Measurements from ENCODE around the gene OR10R2. TPM values are rescaled to one million over a fixed set of nuclear protein-coding genes. Genes with fewer than 3 reads are reported as not detected.
"Not testable (repeated sequence)": the region's sequence is repeated elsewhere in the genome, so short reads cannot be mapped to it uniquely, and the experiment has no call there.

OR10R2 gene
- polyA plus RNA-seq (2013, experiment 1 of 2): not detected
- polyA plus RNA-seq (2013, experiment 2 of 2): not detected

GRCh38 chr1:158471920-158472319, at the start of gene OR10R2:
TSS of gene OR10R2 (plus strand) at chr1:158472220. CDS start at chr1:158472326, 106 bp downstream.
- H3K36me3 ChIP-seq (ENCODE audit: control insufficient read depth, insufficient read depth, low read length): no peaks in the 10 kb centered on the region
- no peaks in the 10 kb centered on the region for H3K9me3 ChIP-seq (ENCODE audit: control insufficient read depth, low read length)
- H3K4me1 ChIP-seq (ENCODE audit: control insufficient read depth, insufficient read depth, low read length, poor library complexity, severe bottlenecking): no peaks in the 10 kb centered on the region
- no peak within 1 kb of the TSS for H3K4me3 ChIP-seq (ENCODE audit: extremely low read depth, insufficient read depth, low read length, poor library complexity, severe bottlenecking)
- H3K27ac ChIP-seq (ENCODE audit: low read depth, low read length, severe bottlenecking): no peak within 1 kb of the TSS

- Histone ChIP-seq H3K4me1 (ENCODE audit: control insufficient read depth, insufficient read depth, low read length, poor library complexity, severe bottlenecking) (no peaks in the 10 kb centered on the region), H3K36me3 (ENCODE audit: control insufficient read depth, insufficient read depth, low read length) (no peaks in the 10 kb centered on the region), H3K9me3 (ENCODE audit: control insufficient read depth, low read length) (no peaks in the 10 kb centered on the region), H3K4me3 (ENCODE audit: extremely low read depth, insufficient read depth, low read length, poor library complexity, severe bottlenecking) (no peak overlapping the region), H3K27ac (ENCODE audit: low read depth, low read length, severe bottlenecking) (no peak overlapping the region)
These were observed 47.0 kb upstream of the OR10R2 start for GRCh38 chr1:158425027-158425426.

- Histone ChIP-seq H3K9me3 (ENCODE audit: control insufficient read depth, low read length) (no peaks in the 10 kb centered on the region), H3K36me3 (ENCODE audit: control insufficient read depth, insufficient read depth, low read length) (no peaks in the 10 kb centered on the region), H3K27ac (ENCODE audit: low read depth, low read length, severe bottlenecking) (no peak within 1 kb of the TSS), H3K4me1 (ENCODE audit: control insufficient read depth, insufficient read depth, low read length, poor library complexity, severe bottlenecking) (no peaks in the 10 kb centered on the region), H3K4me3 (ENCODE audit: extremely low read depth, insufficient read depth, low read length, poor library complexity, severe bottlenecking) (no peak within 1 kb of the TSS)
- 90% methylated on average over 1 of the region's 1 CpG; no CpG with 5 or more reads in 1 of the 2 experiments for WGBS, 2 experiments (ENCODE audit: insufficient coverage in 2 of 2)
These were observed 45.9 kb upstream of the OR10R2 start, which contains the start of gene OR10K2 for GRCh38 chr1:158426137-158426536. TSS of gene OR10K2 (minus strand) at chr1:158426237. CDS start at chr1:158420866, 5,371 bp downstream.

GRCh38 chr1:158430163-158430562, 41.9 kb upstream of the OR10R2 start:
- not testable (repeated sequence) for H3K9me3 ChIP-seq (ENCODE audit: control insufficient read depth, low read length); H3K4me1 ChIP-seq (ENCODE audit: control insufficient read depth, insufficient read depth, low read length, poor library complexity, severe bottlenecking); H3K27ac ChIP-seq (ENCODE audit: low read depth, low read length, severe bottlenecking); H3K36me3 ChIP-seq (ENCODE audit: control insufficient read depth, insufficient read depth, low read length); H3K4me3 ChIP-seq (ENCODE audit: extremely low read depth, insufficient read depth, low read length, poor library complexity, severe bottlenecking)
- 71 to 80% methylated on average over 1 to 3 of the region's 3 CpGs for WGBS, 2 experiments (ENCODE audit: insufficient coverage in 2 of 2)

- no peaks in the 10 kb centered on the region for H3K9me3 ChIP-seq (ENCODE audit: control insufficient read depth, low read length)
- no peaks in the 10 kb centered on the region for H3K36me3 ChIP-seq (ENCODE audit: control insufficient read depth, insufficient read depth, low read length)
- H3K27ac ChIP-seq (ENCODE audit: low read depth, low read length, severe bottlenecking): no peak overlapping the region
- no peak overlapping the region for H3K4me3 ChIP-seq (ENCODE audit: extremely low read depth, insufficient read depth, low read length, poor library complexity, severe bottlenecking)
- WGBS, 2 experiments (ENCODE audit: insufficient coverage in 2 of 2): 65 to 82% methylated on average over 2 to 3 of the region's 3 CpGs
- no peaks in the 10 kb centered on the region for H3K4me1 ChIP-seq (ENCODE audit: control insufficient read depth, insufficient read depth, low read length, poor library complexity, severe bottlenecking)
These were observed 37.3 kb upstream of the OR10R2 start for GRCh38 chr1:158434741-158435140.

GRCh38 chr1:158445376-158445775, 26.6 kb upstream of the OR10R2 start:
- H3K4me1 ChIP-seq (ENCODE audit: control insufficient read depth, insufficient read depth, low read length, poor library complexity, severe bottlenecking): no peaks in the 10 kb centered on the region
- no peak overlapping the region for H3K27ac ChIP-seq (ENCODE audit: low read depth, low read length, severe bottlenecking)
- H3K36me3 ChIP-seq (ENCODE audit: control insufficient read depth, insufficient read depth, low read length): no peaks in the 10 kb centered on the region
- H3K4me3 ChIP-seq (ENCODE audit: extremely low read depth, insufficient read depth, low read length, poor library complexity, severe bottlenecking): no peak overlapping the region
- 38 to 90% methylated on average over 1 to 3 of the region's 4 CpGs for WGBS, 2 experiments (ENCODE audit: insufficient coverage in 2 of 2)
- H3K9me3 ChIP-seq (ENCODE audit: control insufficient read depth, low read length): no peaks in the 10 kb centered on the region

GRCh38 chr1:158454537-158454936, 17.5 kb upstream of the OR10R2 start:
- no peaks in the 10 kb centered on the region for H3K4me1 ChIP-seq (ENCODE audit: control insufficient read depth, insufficient read depth, low read length, poor library complexity, severe bottlenecking)
- H3K36me3 ChIP-seq (ENCODE audit: control insufficient read depth, insufficient read depth, low read length): no peaks in the 10 kb centered on the region
- H3K4me3 ChIP-seq (ENCODE audit: extremely low read depth, insufficient read depth, low read length, poor library complexity, severe bottlenecking): no peak overlapping the region
- 100% methylated on average over 1 of the region's 1 CpG for WGBS, 2 experiments (ENCODE audit: insufficient coverage in 2 of 2)
- H3K9me3 ChIP-seq (ENCODE audit: control insufficient read depth, low read length): no peaks in the 10 kb centered on the region
- no peak overlapping the region for H3K27ac ChIP-seq (ENCODE audit: low read depth, low read length, severe bottlenecking)

- no peaks in the 10 kb centered on the region for H3K4me1 ChIP-seq (ENCODE audit: control insufficient read depth, insufficient read depth, low read length, poor library complexity, severe bottlenecking)
- H3K27ac ChIP-seq (ENCODE audit: low read depth, low read length, severe bottlenecking): no peak overlapping the region
- no peaks in the 10 kb centered on the region for H3K36me3 ChIP-seq (ENCODE audit: control insufficient read depth, insufficient read depth, low read length)
- no peak overlapping the region for H3K4me3 ChIP-seq (ENCODE audit: extremely low read depth, insufficient read depth, low read length, poor library complexity, severe bottlenecking)
- no peaks in the 10 kb centered on the region for H3K9me3 ChIP-seq (ENCODE audit: control insufficient read depth, low read length)
These were observed 14.8 kb upstream of the OR10R2 start for GRCh38 chr1:158457246-158457645.

- no peak overlapping the region for H3K27ac ChIP-seq (ENCODE audit: low read depth, low read length, severe bottlenecking)
- no peaks in the 10 kb centered on the region for H3K4me1 ChIP-seq (ENCODE audit: control insufficient read depth, insufficient read depth, low read length, poor library complexity, severe bottlenecking)
- H3K36me3 ChIP-seq (ENCODE audit: control insufficient read depth, insufficient read depth, low read length): no peaks in the 10 kb centered on the region
- H3K9me3 ChIP-seq (ENCODE audit: control insufficient read depth, low read length): no peaks in the 10 kb centered on the region
- no peak overlapping the region for H3K4me3 ChIP-seq (ENCODE audit: extremely low read depth, insufficient read depth, low read length, poor library complexity, severe bottlenecking)
These were observed 13.8 kb upstream of the OR10R2 start for GRCh38 chr1:158458263-158458662.

GRCh38 chr1:158461534-158461933, 10.5 kb upstream of the OR10R2 start, which contains the start of gene OR10K1:
TSS of gene OR10K1 (plus strand) at chr1:158461834. CDS start at chr1:158465562, 3,728 bp downstream.
- no peak within 1 kb of the TSS for H3K27ac ChIP-seq (ENCODE audit: low read depth, low read length, severe bottlenecking)
- no peak within 1 kb of the TSS for H3K4me3 ChIP-seq (ENCODE audit: extremely low read depth, insufficient read depth, low read length, poor library complexity, severe bottlenecking)
- H3K9me3 ChIP-seq (ENCODE audit: control insufficient read depth, low read length): no peaks in the 10 kb centered on the region
- H3K4me1 ChIP-seq (ENCODE audit: control insufficient read depth, insufficient read depth, low read length, poor library complexity, severe bottlenecking): no peaks in the 10 kb centered on the region
- WGBS, 2 experiments (ENCODE audit: insufficient coverage in 2 of 2): 80 to 100% methylated on average over 1 of the region's 2 CpGs
- H3K36me3 ChIP-seq (ENCODE audit: control insufficient read depth, insufficient read depth, low read length): no peaks in the 10 kb centered on the region

GRCh38 chr1:158485455-158485854, 13.4 kb downstream of the OR10R2 start:
- H3K9me3 ChIP-seq (ENCODE audit: control insufficient read depth, low read length): no peaks in the 10 kb centered on the region
- H3K27ac ChIP-seq (ENCODE audit: low read depth, low read length, severe bottlenecking): no peak overlapping the region
- H3K4me3 ChIP-seq (ENCODE audit: extremely low read depth, insufficient read depth, low read length, poor library complexity, severe bottlenecking): no peak overlapping the region
- no peaks in the 10 kb centered on the region for H3K4me1 ChIP-seq (ENCODE audit: control insufficient read depth, insufficient read depth, low read length, poor library complexity, severe bottlenecking)
- no peaks in the 10 kb centered on the region for H3K36me3 ChIP-seq (ENCODE audit: control insufficient read depth, insufficient read depth, low read length)
- WGBS, 2 experiments (ENCODE audit: insufficient coverage in 2 of 2): 88% methylated on average over 1 of the region's 2 CpGs; no CpG with 5 or more reads in 1 of the 2 experiments

All from mesodermal cell (in vitro differentiated cells).